GM11168 (cell line): Measurements from ENCODE around the gene FBXO5.
"Not testable (repeated sequence)": the region's sequence is repeated elsewhere in the genome, so short reads cannot be mapped to it uniquely, and the experiment has no call there.

Experiments used
- in situ Hi-C: fragments of 300-500 bp; cut with MboI; formaldehyde crosslinking; loops from one replicate; pipeline ENCODE4 v1.12.0; 2022; ENCODE audit warnings: low sequenced_read_pairs; ENCODE audit not compliant: unreplicated experiment

The FBXO5 gene, protein sequence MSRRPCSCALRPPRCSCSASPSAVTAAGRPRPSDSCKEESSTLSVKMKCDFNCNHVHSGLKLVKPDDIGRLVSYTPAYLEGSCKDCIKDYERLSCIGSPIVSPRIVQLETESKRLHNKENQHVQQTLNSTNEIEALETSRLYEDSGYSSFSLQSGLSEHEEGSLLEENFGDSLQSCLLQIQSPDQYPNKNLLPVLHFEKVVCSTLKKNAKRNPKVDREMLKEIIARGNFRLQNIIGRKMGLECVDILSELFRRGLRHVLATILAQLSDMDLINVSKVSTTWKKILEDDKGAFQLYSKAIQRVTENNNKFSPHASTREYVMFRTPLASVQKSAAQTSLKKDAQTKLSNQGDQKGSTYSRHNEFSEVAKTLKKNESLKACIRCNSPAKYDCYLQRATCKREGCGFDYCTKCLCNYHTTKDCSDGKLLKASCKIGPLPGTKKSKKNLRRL

DNA sequence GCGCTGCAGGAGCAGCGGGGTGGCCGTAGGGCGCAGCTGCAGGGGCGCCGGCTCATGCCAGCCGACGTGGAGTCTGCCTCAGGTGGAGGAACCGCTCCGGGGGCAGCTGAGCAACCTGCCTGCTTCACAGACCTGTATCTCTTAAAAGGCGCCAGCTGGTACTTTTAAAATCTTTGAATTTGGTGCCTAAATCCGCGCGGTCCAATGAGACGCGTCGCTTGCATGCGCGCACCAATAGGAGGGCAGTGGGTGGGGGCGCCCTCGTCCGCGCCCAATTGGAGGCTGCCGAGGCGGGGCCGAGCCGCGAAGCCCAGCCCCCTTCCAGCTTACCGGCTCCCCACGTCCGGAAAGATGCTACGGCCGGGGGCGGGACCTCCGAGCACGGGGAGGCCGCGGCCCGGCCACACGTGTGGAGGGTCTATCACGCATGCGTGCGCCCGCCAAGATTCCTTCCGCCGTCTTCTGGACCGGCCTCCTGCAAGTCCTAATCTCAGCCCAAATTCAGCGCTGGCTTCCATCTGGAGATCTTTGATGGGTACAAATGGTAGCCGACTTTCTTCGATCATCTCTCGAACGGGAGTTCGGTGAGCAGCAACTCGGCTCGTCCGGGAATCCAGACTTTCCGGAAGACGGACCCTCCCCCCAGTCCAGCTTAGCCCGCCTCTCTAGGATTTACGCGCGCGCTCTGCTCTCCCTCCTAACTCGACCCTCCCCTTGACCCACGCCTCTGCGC is at the start of gene FBXO5:
TSS of gene FBXO5 (minus strand) at position 138 of the 733 bp plus-strand sequence. CDS start at position 56, 82 bp downstream.
- in situ Hi-C loops: loop anchor here (25.0 kb wide), 1 partner anchor 1279 kb away; no protein-coding TSS in a partner anchor

DNA sequence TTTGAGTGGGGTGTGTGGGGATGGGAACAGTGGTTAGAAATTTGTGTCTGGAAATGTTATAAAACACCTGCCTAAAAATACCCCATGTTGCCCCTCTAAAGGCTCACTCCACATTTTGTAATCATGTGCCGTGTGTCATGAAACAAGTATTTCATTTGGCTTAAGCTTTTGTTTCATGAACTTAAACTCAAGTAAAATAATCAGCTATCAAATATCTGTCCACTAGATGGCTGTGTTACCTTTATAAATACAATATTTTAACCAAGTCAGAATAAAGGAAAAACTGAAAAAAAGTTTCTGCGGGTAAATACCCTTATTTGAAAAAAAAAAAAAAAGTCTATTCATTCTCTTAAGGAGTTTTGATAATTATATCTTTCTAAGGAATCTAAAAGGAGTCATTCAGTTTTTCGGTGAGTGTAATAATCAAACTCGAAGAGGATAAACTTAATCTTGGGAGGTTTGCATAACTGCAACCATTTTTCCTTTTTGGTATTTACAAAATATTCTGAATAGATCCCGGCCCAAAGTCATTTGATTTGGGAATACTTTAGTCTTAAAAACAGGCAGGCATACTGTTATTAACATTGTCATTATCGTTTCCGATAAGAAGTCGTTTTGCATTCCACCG is 49.5 kb upstream of the FBXO5 start:
- in situ Hi-C loops: loop anchor here (25.0 kb wide), 2 partner anchors 280 to 730 kb away; no protein-coding TSS in a partner anchor

GRCh38 chr6:153031335-153031955 is 48.6 kb upstream of the FBXO5 start:
- in situ Hi-C loops: loop anchor here (25.0 kb wide), 2 partner anchors 281 to 731 kb away; no protein-coding TSS in a partner anchor

DNA sequence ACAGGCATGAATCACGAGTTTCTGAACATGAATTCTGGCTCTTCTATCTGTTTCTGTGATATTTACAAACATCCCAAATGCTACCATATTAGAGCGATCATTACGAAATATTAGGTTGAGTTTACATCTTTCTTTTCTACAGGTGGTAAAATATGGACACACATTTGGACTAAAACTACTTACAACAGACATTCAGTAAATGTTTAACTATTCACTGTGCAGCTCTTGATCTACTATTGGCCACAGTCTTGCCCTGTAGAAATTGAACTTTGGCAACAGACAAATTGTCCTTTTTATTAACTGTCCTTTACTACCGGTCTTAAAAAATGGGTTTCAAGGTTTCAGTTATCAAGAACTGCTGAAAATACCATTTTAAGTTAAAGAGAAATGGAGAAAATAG is 46.1 kb upstream of the FBXO5 start:
- in situ Hi-C loops: loop anchor here (5.0 to 25.0 kb wide), 3 partner anchors 172 to 733 kb away; no protein-coding TSS in a partner anchor

GRCh38 chr6:153028286-153028685 is 45.4 kb upstream of the FBXO5 start:
- in situ Hi-C loops: loop anchor here (5.0 to 25.0 kb wide), 3 partner anchors 171 to 734 kb away; no protein-coding TSS in a partner anchor

- in situ Hi-C loops: loop anchor here (5.0 to 25.0 kb wide), 3 partner anchors 170 to 735 kb away; no protein-coding TSS in a partner anchor
These were observed 44.6 kb upstream of the FBXO5 start for GRCh38 chr6:153027480-153027879.

DNA sequence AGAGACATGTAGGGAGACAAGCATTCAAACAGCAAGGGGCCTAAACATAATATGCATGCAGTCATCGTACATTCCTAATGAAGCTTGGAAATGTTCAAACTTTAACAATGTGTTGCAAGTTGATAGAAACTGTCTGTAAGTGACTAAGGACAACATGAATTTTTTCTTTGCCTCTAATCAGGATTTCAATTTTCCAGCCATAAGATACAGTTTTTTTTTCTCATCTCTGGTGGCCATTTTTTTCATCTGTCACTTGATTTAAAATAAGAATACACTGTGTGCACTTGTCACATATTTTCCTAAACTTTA is 41.8 kb upstream of the FBXO5 start:
- in situ Hi-C loops: loop anchor here (5.0 to 25.0 kb wide), 3 partner anchors 167 to 738 kb away; no protein-coding TSS in a partner anchor

DNA sequence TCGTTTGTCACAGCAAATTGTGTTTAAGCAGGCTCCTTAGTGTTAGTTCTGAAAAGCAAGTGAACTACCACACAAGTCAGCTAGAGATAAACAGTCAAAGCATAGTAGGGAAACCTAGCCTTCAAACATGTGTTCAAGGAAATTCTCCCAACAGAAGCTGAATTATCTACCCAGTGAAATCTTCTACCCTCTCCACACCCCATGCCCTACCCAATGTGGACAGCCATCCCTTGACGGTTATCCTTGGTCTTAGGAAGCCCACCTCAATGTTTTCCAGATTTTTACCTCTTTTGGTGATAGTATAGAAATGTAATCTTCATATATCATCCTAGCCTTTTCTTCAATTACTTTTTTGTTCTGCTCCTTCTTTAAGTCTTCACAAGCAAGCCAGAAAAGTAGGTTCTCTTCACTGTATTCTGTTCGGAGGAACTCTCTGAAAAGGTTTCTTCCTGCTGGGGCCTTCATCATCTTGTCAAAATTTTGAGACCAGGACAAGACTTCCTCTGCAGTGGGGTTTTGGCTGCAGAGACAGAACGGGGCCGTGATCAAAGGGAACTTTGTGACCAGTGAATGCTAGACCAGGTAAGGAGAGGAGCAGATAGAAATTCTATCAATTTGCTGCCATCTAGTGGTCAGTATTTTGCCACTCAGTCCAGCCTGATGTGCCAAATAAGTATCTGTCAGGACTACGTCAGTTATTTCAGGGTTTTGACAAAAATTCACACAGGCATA is 41.3 kb upstream of the FBXO5 start:
- in situ Hi-C loops: no loop called here

- in situ Hi-C loops: no loop called here
These were observed 35.5 kb upstream of the FBXO5 start for GRCh38 chr6:153018355-153018754.

- in situ Hi-C loops: no loop called here
These were observed 34.0 kb upstream of the FBXO5 start for GRCh38 chr6:153016846-153017245.

- in situ Hi-C loops: no loop called here
These were observed 32.3 kb upstream of the FBXO5 start for GRCh38 chr6:153015094-153015640.

DNA sequence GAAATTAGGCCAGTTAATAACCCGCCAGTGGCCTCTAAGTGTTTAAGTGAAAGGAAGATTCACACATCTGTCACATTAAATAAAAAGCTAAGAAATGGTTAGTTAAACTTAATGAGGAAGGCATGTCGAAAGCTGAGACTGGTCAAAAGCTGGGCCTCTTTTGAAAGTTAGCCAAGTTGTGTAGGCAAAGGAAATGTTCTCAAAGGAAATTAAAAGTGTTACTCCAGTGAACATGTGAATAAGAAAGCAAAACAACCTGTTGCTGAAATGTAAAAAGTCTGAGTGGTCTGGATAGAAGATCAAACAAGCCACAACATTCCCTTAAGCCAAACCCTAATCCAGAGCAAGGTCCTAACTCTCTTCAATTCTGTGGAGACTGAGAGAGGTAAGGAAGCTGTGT is 30.6 kb upstream of the FBXO5 start:
- in situ Hi-C loops: no loop called here

GRCh38 chr6:153012856-153013255 is 30.0 kb upstream of the FBXO5 start:
- in situ Hi-C loops: no loop called here

DNA sequence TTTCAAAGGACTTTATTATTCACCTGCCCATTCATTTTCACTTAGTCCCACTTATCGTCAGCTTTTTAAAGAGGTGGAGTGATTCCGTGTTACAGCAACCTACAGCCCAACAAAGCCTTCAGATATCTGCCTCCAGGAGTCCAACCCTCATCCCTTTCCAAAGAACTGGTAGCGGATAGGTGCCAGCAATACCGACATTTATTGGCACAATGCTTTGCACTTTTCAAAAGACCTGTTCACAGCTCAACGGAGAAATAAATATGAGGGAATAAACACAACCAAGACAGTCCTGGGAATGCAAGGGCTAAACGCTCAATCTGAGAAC is 20.5 kb upstream of the FBXO5 start:
- in situ Hi-C loops: no loop called here

- in situ Hi-C loops: no loop called here
These were observed 19.9 kb upstream of the FBXO5 start, which contains the start of gene MTRF1L for GRCh38 chr6:153002613-153003365. TSS of gene MTRF1L (minus strand) at chr6:153002709. CDS start at chr6:153002685, 24 bp downstream.

GRCh38 chr6:153001767-153002612 is 19.1 kb upstream of the FBXO5 start:
- in situ Hi-C loops: no loop called here

DNA sequence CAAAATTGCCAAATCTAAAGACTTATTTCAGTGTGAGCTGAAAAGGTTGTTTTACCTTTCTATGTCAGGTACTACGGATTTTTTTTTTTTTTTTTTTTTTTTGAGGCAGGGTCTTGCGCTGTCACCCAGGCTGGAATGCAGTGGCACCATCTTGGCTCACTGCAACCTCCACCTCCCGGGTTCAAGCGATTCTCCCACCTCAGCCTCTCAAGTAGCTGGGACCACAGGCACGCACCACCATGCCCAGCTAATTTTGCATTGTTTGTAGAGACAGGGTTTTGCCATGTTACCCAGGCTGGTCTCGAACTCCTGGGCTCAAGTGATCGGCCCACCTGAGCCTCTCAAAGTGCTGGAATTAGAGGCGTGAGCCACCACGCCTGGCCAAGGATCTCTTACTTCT is 17.9 kb upstream of the FBXO5 start:
- in situ Hi-C loops: not testable (repeated sequence)

DNA sequence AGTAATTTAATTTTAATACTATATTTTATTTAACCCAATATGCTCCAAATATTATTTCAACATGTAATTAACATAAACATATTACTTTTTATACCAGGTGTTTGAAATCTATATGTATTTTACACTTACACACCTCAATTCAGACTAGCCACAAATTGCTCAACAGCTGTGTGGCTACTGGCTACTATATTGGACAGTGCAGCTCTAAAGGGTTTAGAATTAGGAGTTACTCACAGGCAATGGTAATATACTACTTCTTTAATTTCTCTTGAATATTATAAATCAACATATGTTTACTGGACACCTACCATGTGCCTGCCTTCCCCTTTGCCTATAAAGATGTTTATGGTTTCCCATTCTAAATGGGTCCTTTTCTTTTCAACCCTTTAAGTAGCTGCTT is 17.4 kb upstream of the FBXO5 start:
- in situ Hi-C loops: no loop called here
